ENCODE results near the gene JAML.

DNA sequence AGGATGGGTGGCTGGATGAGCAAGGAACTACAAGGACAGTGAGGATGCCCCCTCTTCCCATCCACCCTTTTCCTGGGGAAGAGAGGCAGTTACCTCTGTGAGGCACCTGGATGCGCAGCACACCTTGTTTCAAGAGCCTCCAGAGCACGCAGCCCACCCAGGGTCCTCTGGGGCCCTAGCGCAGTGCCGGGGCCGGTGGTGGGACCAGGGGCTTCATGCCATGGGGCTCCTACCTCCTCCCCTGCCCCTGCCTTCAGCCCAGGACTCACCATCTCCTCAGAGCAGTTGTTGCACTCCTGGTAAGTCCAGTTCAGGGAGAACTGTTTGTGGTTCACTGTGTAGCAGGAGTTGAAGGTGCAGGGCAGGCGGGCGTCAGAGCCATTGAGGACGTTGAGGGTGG, 56.5 kb downstream of the JAML start:
- TF ChIP-seq, protein P1, sequence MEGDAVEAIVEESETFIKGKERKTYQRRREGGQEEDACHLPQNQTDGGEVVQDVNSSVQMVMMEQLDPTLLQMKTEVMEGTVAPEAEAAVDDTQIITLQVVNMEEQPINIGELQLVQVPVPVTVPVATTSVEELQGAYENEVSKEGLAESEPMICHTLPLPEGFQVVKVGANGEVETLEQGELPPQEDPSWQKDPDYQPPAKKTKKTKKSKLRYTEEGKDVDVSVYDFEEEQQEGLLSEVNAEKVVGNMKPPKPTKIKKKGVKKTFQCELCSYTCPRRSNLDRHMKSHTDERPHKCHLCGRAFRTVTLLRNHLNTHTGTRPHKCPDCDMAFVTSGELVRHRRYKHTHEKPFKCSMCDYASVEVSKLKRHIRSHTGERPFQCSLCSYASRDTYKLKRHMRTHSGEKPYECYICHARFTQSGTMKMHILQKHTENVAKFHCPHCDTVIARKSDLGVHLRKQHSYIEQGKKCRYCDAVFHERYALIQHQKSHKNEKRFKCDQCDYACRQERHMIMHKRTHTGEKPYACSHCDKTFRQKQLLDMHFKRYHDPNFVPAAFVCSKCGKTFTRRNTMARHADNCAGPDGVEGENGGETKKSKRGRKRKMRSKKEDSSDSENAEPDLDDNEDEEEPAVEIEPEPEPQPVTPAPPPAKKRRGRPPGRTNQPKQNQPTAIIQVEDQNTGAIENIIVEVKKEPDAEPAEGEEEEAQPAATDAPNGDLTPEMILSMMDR (IDR thresholded peaks at IDR 0.05): no peak
- no peak for TF ChIP-seq POLR2A (IDR thresholded peaks at IDR 0.05)
